ENCODE data around the gene NUMB. TPM values are rescaled to one million over a fixed set of nuclear protein-coding genes. Genes with fewer than 3 reads are reported as not detected.

NUMB gene
- total RNA-seq, 2 experiments from 2014 or later = 27.9 to 31.5 TPM

DNA sequence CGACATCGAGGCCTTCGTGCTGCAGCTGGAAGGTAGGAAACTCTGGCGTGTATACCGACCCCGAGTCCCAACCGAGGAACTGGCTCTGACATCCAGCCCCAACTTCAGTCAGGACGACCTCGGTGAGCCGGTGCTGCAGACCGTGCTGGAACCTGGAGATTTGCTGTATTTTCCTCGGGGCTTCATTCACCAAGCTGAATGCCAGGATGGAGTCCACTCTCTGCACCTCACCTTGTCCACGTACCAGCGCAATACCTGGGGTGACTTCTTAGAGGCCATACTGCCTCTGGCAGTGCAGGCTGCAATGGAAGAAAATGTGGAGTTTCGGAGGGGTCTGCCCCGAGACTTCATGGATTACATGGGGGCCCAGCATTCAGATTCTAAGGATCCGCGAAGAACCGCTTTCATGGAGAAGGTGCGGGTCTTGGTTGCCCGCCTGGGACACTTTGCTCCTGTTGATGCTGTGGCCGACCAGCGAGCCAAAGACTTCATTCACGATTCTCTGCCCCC is 33.8 kb upstream of the NUMB start:
- ChIA-PET CTCF (interaction anchor here (1.2 to 2.2 kb wide), 6 partner anchors 12 to 196 kb away, joined by 3 to 12 read pairs (median 4); partner anchors contain the start of gene ACOT2), POLR2A (interaction anchor here (0.6 to 3.0 kb wide), 13 partner anchors 12 to 527 kb away, joined by 3 to 88 read pairs (median 12); partner anchors contain the start of genes ACOT2, ACOT4, ACOT6 and BBOF1)
- Histone ChIP-seq H3K36me3 (ENCODE audit: insufficient read depth, low read length) (peaks cover 23% of the 10 kb centered on the region), H3K27ac (ENCODE audit: low read depth in 1 of 2, low read length in 2 of 2) (no peak overlapping the region), H3K9me3 (ENCODE audit: control insufficient read depth in 1 of 2, insufficient read depth in 1 of 2, low read length in 2 of 2) (peaks cover 0 to 7% of the 10 kb centered on the region in 2 experiments), H3K4me3 (ENCODE audit: low read length) (peak overlapping the region; percentile 77), H3K4me1 (ENCODE audit: insufficient read depth, low read length) (peaks cover 43% of the 10 kb centered on the region), H3K27me3 (ENCODE audit: control insufficient read depth in 1 of 2, insufficient read depth in 2 of 2, low read length in 2 of 2) (no peaks in the 10 kb centered on the region)
- intact Hi-C loops (cut with DNase I, micrococcal nuclease) = loop anchor here in 1 of 2 experiments (5.0 to 10.0 kb wide), 4 partner anchors 120 to 593 kb away; partner anchors contain the start of genes ACOT6, ALDH6A1, COQ6 and FAM161B
- DNase-seq (no peak), ATAC-seq (ENCODE audit: poor library complexity) (no peak)
- Mint-ChIP-seq H3K4me1 (ENCODE audit: low read depth) (peaks cover 61% of the 10 kb centered on the region), H3K27me3 (no peaks in the 10 kb centered on the region), H3K27ac (peak overlapping the region; percentile 94), H3K36me3 (ENCODE audit: low read depth) (peaks cover 65% of the 10 kb centered on the region), H3K4me3 (peak overlapping the region; percentile 86), H3K9me3 (no peaks in the 10 kb centered on the region)
- TF ChIP-seq, protein P1, sequence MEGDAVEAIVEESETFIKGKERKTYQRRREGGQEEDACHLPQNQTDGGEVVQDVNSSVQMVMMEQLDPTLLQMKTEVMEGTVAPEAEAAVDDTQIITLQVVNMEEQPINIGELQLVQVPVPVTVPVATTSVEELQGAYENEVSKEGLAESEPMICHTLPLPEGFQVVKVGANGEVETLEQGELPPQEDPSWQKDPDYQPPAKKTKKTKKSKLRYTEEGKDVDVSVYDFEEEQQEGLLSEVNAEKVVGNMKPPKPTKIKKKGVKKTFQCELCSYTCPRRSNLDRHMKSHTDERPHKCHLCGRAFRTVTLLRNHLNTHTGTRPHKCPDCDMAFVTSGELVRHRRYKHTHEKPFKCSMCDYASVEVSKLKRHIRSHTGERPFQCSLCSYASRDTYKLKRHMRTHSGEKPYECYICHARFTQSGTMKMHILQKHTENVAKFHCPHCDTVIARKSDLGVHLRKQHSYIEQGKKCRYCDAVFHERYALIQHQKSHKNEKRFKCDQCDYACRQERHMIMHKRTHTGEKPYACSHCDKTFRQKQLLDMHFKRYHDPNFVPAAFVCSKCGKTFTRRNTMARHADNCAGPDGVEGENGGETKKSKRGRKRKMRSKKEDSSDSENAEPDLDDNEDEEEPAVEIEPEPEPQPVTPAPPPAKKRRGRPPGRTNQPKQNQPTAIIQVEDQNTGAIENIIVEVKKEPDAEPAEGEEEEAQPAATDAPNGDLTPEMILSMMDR (IDR thresholded peaks at IDR 0.05) = no peak

DNA sequence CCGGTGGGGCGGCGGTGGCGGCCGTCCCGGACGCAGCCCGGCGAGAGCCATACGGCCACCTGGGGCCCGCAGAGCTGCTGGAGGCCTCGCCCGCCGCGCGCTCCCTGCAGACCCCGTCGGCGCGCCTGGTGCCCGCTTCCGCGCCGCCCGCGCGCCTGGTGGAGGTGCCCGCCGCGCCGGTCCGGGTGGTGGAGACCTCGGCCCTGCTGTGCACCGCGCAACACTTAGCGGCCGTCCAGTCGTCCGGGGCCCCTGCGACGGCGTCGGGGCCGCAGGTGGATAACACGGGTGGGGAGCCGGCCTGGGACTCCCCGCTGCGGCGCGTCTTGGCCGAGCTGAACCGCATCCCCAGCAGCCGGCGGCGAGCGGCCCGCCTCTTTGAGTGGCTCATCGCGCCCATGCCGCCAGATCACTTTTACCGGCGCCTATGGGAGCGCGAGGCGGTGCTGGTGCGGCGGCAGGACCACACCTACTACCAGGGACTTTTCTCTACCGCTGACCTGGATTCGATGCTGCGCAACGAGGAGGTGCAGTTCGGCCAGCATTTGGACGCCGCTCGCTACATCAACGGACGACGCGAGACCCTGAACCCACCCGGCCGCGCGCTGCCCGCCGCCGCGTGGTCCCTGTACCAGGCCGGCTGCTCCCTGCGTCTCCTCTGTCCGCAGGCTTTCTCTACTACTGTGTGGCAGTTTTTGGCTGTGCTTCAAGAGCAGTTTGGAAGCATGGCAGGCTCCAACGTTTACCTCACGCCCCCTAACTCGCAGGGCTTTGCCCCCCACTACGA is 33.1 kb upstream of the NUMB start:
- Histone ChIP-seq H3K4me3 (ENCODE audit: low read length) (peak overlapping the region; percentile 77), H3K36me3 (ENCODE audit: insufficient read depth, low read length) (peaks cover 23% of the 10 kb centered on the region), H3K4me1 (ENCODE audit: insufficient read depth, low read length) (peaks cover 43% of the 10 kb centered on the region), H3K27me3 (ENCODE audit: control insufficient read depth in 1 of 2, insufficient read depth in 2 of 2, low read length in 2 of 2) (no peaks in the 10 kb centered on the region), H3K9me3 (ENCODE audit: control insufficient read depth in 1 of 2, insufficient read depth in 1 of 2, low read length in 2 of 2) (peaks cover 0 to 7% of the 10 kb centered on the region in 2 experiments), H3K27ac (ENCODE audit: low read depth in 1 of 2, low read length in 2 of 2) (peak overlapping the region; percentile 52 to 83)
- TF ChIP-seq, protein P1 (IDR thresholded peaks at IDR 0.05) = no peak
- ATAC-seq (ENCODE audit: poor library complexity) (peak; percentile 72), DNase-seq (peak; percentile 31 to 90 (median 64))
- Mint-ChIP-seq H3K27ac (peak overlapping the region; percentile 94), H3K36me3 (ENCODE audit: low read depth) (peaks cover 60% of the 10 kb centered on the region), H3K4me1 (ENCODE audit: low read depth) (peaks cover 59% of the 10 kb centered on the region), H3K27me3 (no peaks in the 10 kb centered on the region), H3K4me3 (peak overlapping the region; percentile 95), H3K9me3 (no peaks in the 10 kb centered on the region)
- POLR2A ChIA-PET = interaction anchor here (0.5 to 3.0 kb wide), 30 partner anchors 9 to 597 kb away, joined by 3 to 88 read pairs (median 6); partner anchors contain the start of genes ACOT2, ACOT4, ACOT6 and BBOF1
- intact Hi-C loops (cut with DNase I, micrococcal nuclease) = loop anchor here in 1 of 2 experiments (5.0 to 10.0 kb wide), 4 partner anchors 121 to 593 kb away; partner anchors contain the start of genes ACOT6, ALDH6A1, COQ6 and FAM161B
- CTCF ChIA-PET = interaction anchor here (0.8 to 2.2 kb wide), 8 partner anchors 10 to 196 kb away, joined by 3 to 12 read pairs (median 4); partner anchors contain the start of gene ACOT2

DNA sequence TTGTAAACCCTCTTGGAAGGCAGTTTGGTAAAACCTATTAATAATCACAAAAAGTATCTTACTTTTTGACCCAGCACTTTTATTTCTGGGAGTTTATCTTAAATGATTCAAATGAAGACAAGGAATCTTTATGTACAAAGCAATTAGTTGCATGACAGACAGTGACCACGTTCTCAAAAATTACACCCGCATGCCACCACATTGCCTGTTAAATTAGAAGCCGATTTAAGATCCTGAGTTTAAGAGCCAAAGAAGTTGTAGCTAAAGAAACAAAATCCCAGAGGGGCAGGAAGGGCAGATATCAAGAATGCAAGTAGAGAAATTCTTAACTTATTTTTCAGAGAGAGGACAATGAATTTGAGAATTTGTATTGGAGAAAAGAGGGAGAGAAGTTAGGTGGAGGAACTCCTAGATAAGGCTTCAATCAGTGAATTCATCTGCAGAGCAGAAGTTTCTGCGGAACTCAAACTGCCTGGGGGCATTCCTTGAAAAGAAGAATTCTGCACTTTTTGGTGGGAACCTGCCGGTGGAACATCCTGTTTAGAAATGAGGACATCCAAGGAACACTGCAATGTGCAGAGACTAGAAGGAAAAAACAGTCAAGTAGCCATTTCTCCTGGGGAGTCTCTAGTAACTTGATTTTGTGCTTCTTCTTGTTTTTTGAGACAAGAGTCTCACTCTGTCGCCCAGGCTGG is 31.3 kb upstream of the NUMB start:
- ATAC-seq (ENCODE audit: poor library complexity) = no peak
- intact Hi-C loops (cut with DNase I, micrococcal nuclease) = loop anchor here in 1 of 2 experiments (2.0 to 10.0 kb wide), 5 partner anchors 29 to 595 kb away; partner anchors contain the start of genes ACOT6, ALDH6A1, COQ6 and FAM161B
- Mint-ChIP-seq H3K9me3 (no peaks in the 10 kb centered on the region), H3K4me1 (ENCODE audit: low read depth) (peaks cover 44% of the 10 kb centered on the region), H3K27me3 (no peaks in the 10 kb centered on the region), H3K36me3 (ENCODE audit: low read depth) (peaks cover 42% of the 10 kb centered on the region), H3K27ac (peak overlapping the region; percentile 63), H3K4me3 (peak overlapping the region; percentile 87)
- peaks cover 0 to 7% of the 10 kb centered on the region in 2 experiments for H3K9me3 ChIP-seq (ENCODE audit: control insufficient read depth in 1 of 2, insufficient read depth in 1 of 2, low read length in 2 of 2)
- TF ChIP-seq, protein P1 (IDR thresholded peaks at IDR 0.05) = no peak
- peaks cover 14% of the 10 kb centered on the region for H3K36me3 ChIP-seq (ENCODE audit: insufficient read depth, low read length)
- no peak for DNase-seq
- H3K4me1 ChIP-seq (ENCODE audit: insufficient read depth, low read length) = peaks cover 36% of the 10 kb centered on the region
- H3K27me3 ChIP-seq (ENCODE audit: control insufficient read depth in 1 of 2, insufficient read depth in 2 of 2, low read length in 2 of 2) = no peaks in the 10 kb centered on the region
- ChIA-PET CTCF (interaction anchor here (1.0 kb wide), 1 partner anchor 19 kb away, joined by 4 read pairs; no protein-coding TSS in a partner anchor), POLR2A (interaction anchor here (2.6 kb wide), 1 partner anchor 353 kb away, joined by 23 read pairs; the partner anchor contains the start of gene PSEN1)
- H3K27ac ChIP-seq (ENCODE audit: low read depth in 1 of 2, low read length in 2 of 2) = no peak overlapping the region
- no peak overlapping the region for H3K4me3 ChIP-seq (ENCODE audit: low read length)

Data from CD4-positive, alpha-beta T cell (primary cell).